Medulla oblongata (tissue), 1 donor: ENCODE measurements around the gene USP25.

Experiments used
- DNase-seq: peaks from one replicate; pipeline ENCODE4 v3.0.0-alpha.2; 2015; ENCODE audit errors: extremely low spot score

Gene USP25

GRCh38 chr21:15761507-15762100, 31.8 kb downstream of the USP25 start:
- no peak for DNase-seq

GRCh38 chr21:15763359-15763758, 33.6 kb downstream of the USP25 start:
- DNase-seq, result no peak

GRCh38 chr21:15764878-15765277, 35.1 kb downstream of the USP25 start:
- DNase-seq, result no peak

- DNase-seq, result no peak
These were observed 37.3 kb downstream of the USP25 start for GRCh38 chr21:15766952-15767603.

- DNase-seq, result no peak
These were observed 38.3 kb downstream of the USP25 start for GRCh38 chr21:15768045-15768601.

GRCh38 chr21:15768853-15769252, 39.1 kb downstream of the USP25 start:
- DNase-seq, result no peak

- no peak for DNase-seq
These were observed 41.5 kb downstream of the USP25 start for GRCh38 chr21:15771311-15771710.

- DNase-seq, result no peak
These were observed 42.9 kb downstream of the USP25 start for GRCh38 chr21:15772654-15773053.

- no peak for DNase-seq
These were observed 44.8 kb downstream of the USP25 start for GRCh38 chr21:15774590-15774989.

GRCh38 chr21:15775291-15775690, 45.5 kb downstream of the USP25 start:
- no peak for DNase-seq

- no peak for DNase-seq
These were observed 46.2 kb downstream of the USP25 start for GRCh38 chr21:15775981-15776380.

GRCh38 chr21:15776818-15777217, 47.0 kb downstream of the USP25 start:
- no peak for DNase-seq

GRCh38 chr21:15781986-15782385, 52.2 kb downstream of the USP25 start:
- DNase-seq, result no peak

- DNase-seq, result no peak
These were observed 59.2 kb downstream of the USP25 start for GRCh38 chr21:15788847-15789523.

GRCh38 chr21:15793109-15793508, 63.3 kb downstream of the USP25 start:
- DNase-seq, result no peak

GRCh38 chr21:15793550-15794235, 63.9 kb downstream of the USP25 start:
- DNase-seq, result no peak

- DNase-seq, result no peak
These were observed 64.6 kb downstream of the USP25 start for GRCh38 chr21:15794277-15794912.

GRCh38 chr21:15795533-15795932, 65.8 kb downstream of the USP25 start:
- DNase-seq, result no peak

GRCh38 chr21:15797577-15798363, 68.0 kb downstream of the USP25 start:
- DNase-seq, result no peak

GRCh38 chr21:15801352-15801863, 71.6 kb downstream of the USP25 start:
- no peak for DNase-seq
